GM23338 (cell line): Measurements from ENCODE around the gene WRAP53. TPM values are rescaled to one million over a fixed set of nuclear protein-coding genes. Genes with fewer than 3 reads are reported as not detected.

Experiments
- ATAC-seq: fragments of 200-7000 bp; cut with Tn5 transposase; 3 replicates; pipeline ENCODE4 v1.9.1; 2020
- DNase-seq: peaks from one replicate; pipeline ENCODE4 v3.0.0-alpha.2; 2015; ENCODE audit warnings: low spot score
- H2AFZ ChIP-seq: fragments of 200-600 bp; sonication (generic); 2 replicates; pipeline ENCODE4 v1.8.0; 2016; ENCODE audit warnings: antibody characterized with exemption, mild to moderate bottlenecking, moderate library complexity
- H3F3A ChIP-seq: fragments of 200-600 bp; sonication (generic); replicated peaks from 2 replicates; pipeline ENCODE4 v1.8.0; 2017; ENCODE audit warnings: antibody characterized with exemption, mixed run types, low read depth
- H3K27ac ChIP-seq: fragments of 200-600 bp; sonication (generic); 2 replicates; pipeline ENCODE4 v1.6.1; 2016; ENCODE audit warnings: low read depth
- H3K27me3 ChIP-seq: fragments of 200-600 bp; sonication (generic); 2 replicates; pipeline ENCODE4 v1.8.0; 2016; ENCODE audit warnings: mild to moderate bottlenecking, mixed run types, moderate library complexity; ENCODE audit not compliant: insufficient read depth
- H3K36me3 ChIP-seq: fragments of 200-600 bp; sonication (generic); 2 replicates; pipeline ENCODE4 v1.8.0; 2016; ENCODE audit warnings: mild to moderate bottlenecking; ENCODE audit not compliant: insufficient read depth
- H3K4me1 ChIP-seq: fragments of 200-600 bp; sonication (generic); 2 replicates; pipeline ENCODE4 v1.8.0; 2016; ENCODE audit warnings: mild to moderate bottlenecking, moderate library complexity; ENCODE audit not compliant: insufficient read depth
- H3K4me2 ChIP-seq: fragments of 200-600 bp; sonication (generic); 2 replicates; pipeline ENCODE4 v1.7.1; 2017; ENCODE audit warnings: mixed run types
- H3K4me3 ChIP-seq: fragments of 200-600 bp; sonication (generic); 2 replicates; pipeline ENCODE4 v1.6.1; 2016; ENCODE audit warnings: mixed run types
- H3K79me2 ChIP-seq: fragments of 200-600 bp; sonication (generic); replicated peaks from 2 replicates; pipeline ENCODE4 v1.8.0; 2017; ENCODE audit warnings: mild to moderate bottlenecking; ENCODE audit not compliant: insufficient read depth
- H3K9me2 ChIP-seq: fragments of 200-600 bp; sonication (generic); 2 replicates; pipeline ENCODE4 v1.8.0; 2017; ENCODE audit not compliant: insufficient read depth
- H4K20me1 ChIP-seq: fragments of 200-600 bp; sonication (generic); replicated peaks from 2 replicates; pipeline ENCODE4 v1.8.0; 2017; ENCODE audit warnings: mild to moderate bottlenecking; ENCODE audit not compliant: insufficient read depth
- H3K27ac Mint-ChIP-seq: 2 replicates; pipeline ENCODE4 v1.8.0; 2020; ENCODE audit warnings: inconsistent platforms, mild to moderate bottlenecking, moderate library complexity, mixed read lengths
- H3K27me3 Mint-ChIP-seq: 3 replicates; pipeline ENCODE4 v1.8.0; 2022; ENCODE audit warnings: low read depth, mild to moderate bottlenecking, moderate library complexity, mixed read lengths, inconsistent platforms; ENCODE audit not compliant: insufficient read depth, poor library complexity
- H3K36me3 Mint-ChIP-seq: 3 replicates; pipeline ENCODE4 v1.8.0; 2021; ENCODE audit warnings: low read depth, mild to moderate bottlenecking, inconsistent platforms, moderate library complexity, mixed read lengths
- H3K4me1 Mint-ChIP-seq: 3 replicates; pipeline ENCODE4 v1.8.0; 2020; ENCODE audit warnings: mild to moderate bottlenecking, inconsistent platforms, mixed read lengths
- H3K4me3 Mint-ChIP-seq: 3 replicates; pipeline ENCODE4 v1.8.0; 2021; ENCODE audit warnings: moderate library complexity, mild to moderate bottlenecking, inconsistent platforms, mixed read lengths
- H3K9me3 Mint-ChIP-seq: 3 replicates; pipeline ENCODE4 v1.8.0; 2020; ENCODE audit warnings: moderate library complexity, mild to moderate bottlenecking, inconsistent platforms, mixed read lengths
- CREB1 ChIP-seq: fragments of 250-450 bp; sonication (Bioruptor Pico); IDR thresholded peaks from 2 replicates; pipeline ENCODE4 v1.5.0; 2020; ENCODE audit warnings: low read depth, mild to moderate bottlenecking, moderate library complexity
- CTCF ChIP-seq, 2 experiments: fragments of 200-600 bp in 1 of 2; sonication (generic) in 1 of 2; conservative IDR thresholded peaks; 2 replicates each; pipeline versions ENCODE4 v1.5.1 to v1.6.1; 2016 to 2017; ENCODE audit warnings: antibody characterized with exemption in 2 of 2, low read depth in 2 of 2, mild to moderate bottlenecking in 2 of 2, moderate library complexity in 1 of 2
- EZH2 ChIP-seq: fragments of 200-600 bp; sonication (generic); IDR thresholded peaks from one replicate; pipeline ENCODE4 v1.8.0; 2017; ENCODE audit warnings: antibody characterized with exemption, mild to moderate bottlenecking, low read depth; ENCODE audit not compliant: unreplicated experiment
- EZH2phosphoT487 ChIP-seq: fragments of 200-600 bp; sonication (generic); IDR thresholded peaks from one replicate; pipeline ENCODE4 v1.8.1; 2018; ENCODE audit warnings: antibody characterized with exemption; ENCODE audit not compliant: unreplicated experiment
- POLR2AphosphoS5 ChIP-seq: IDR thresholded peaks from 2 replicates; pipeline ENCODE4 v1.6.1; 2016; ENCODE audit warnings: antibody characterized with exemption, low read depth
- STAT1 ChIP-seq: IDR thresholded peaks from one replicate; pipeline ENCODE4 v1.6.1; 2016; ENCODE audit warnings: antibody characterized with exemption; ENCODE audit not compliant: unreplicated experiment
- ZNF114 ChIP-seq: fragments of 250-450 bp; sonication (Bioruptor Pico); IDR thresholded peaks from 2 replicates; pipeline ENCODE4 v1.5.0; 2020; ENCODE audit warnings: mild to moderate bottlenecking, moderate library complexity
- ZNF331 ChIP-seq: fragments of 250-450 bp; sonication (Bioruptor Pico); IDR thresholded peaks from 2 replicates; pipeline ENCODE4 v1.5.0; 2020; ENCODE audit warnings: low read depth, mild to moderate bottlenecking, moderate library complexity
- ZNF462 ChIP-seq: fragments of 250-450 bp; sonication (Bioruptor Pico); IDR thresholded peaks from 2 replicates; pipeline ENCODE4 v1.5.0; 2020; ENCODE audit warnings: mild to moderate bottlenecking, moderate library complexity
- polyA plus RNA-seq: library from polyadenylated mRNA; unstranded; fragments of >200 nt; fragmentation: Nextera tagmentation; extraction: Ambion mirVana; gene quantifications from 2 replicates; pipeline ENCODE4 v1.2.1, GENCODE V29; 2016
- total RNA-seq: library from RNA; depleted of rRNA; stranded (reverse); fragments of >200 nt; shearing (Covaris generic); gene quantifications from 2 replicates; pipeline ENCODE4 v1.2.3, GENCODE V29; 2014
- TF ChIP-seq, protein P1 (sequence below): IDR thresholded peaks from one replicate; pipeline ENCODE4 v1.6.1; 2018; ENCODE audit warnings: antibody characterized with exemption; ENCODE audit not compliant: unreplicated experiment
- TF ChIP-seq, protein P2 (sequence below): IDR thresholded peaks from 2 replicates; pipeline ENCODE4 v1.6.1; 2016; ENCODE audit warnings: antibody characterized with exemption

Gene WRAP53
- total and polyA plus RNA-seq, 2 experiments from 2014 or later: 28.1 to 33.3 TPM

GRCh38 chr17:7739746-7740145, 51.5 kb downstream of the WRAP53 start:
- Histone ChIP-seq H3K79me2 (no peaks in the 10 kb centered on the region), H3K9me2 (no peaks in the 10 kb centered on the region), H3K27me3 (no peaks in the 10 kb centered on the region), H3K4me3 (no peak overlapping the region), H2AFZ (no peak overlapping the region), H3F3A (no peaks in the 10 kb centered on the region), H3K4me2 (no peak overlapping the region), H3K27ac (no peak overlapping the region), H3K4me1 (no peaks in the 10 kb centered on the region), H4K20me1 (no peaks in the 10 kb centered on the region), H3K36me3 (no peaks in the 10 kb centered on the region)
- Mint-ChIP-seq H3K36me3 (no peaks in the 10 kb centered on the region), H3K27ac (no peak overlapping the region), H3K4me1 (no peaks in the 10 kb centered on the region), H3K4me3 (no peak overlapping the region; the same call in 2 of the 3 replicates), H3K27me3 (peaks cover 12% of the 10 kb centered on the region), H3K9me3 (no peaks in the 10 kb centered on the region)
- TF ChIP-seq ZNF331 (CRISPR knock-in tag) (no peak), POLR2AphosphoS5 (no peak), EZH2 (no peak), CTCF (conservative IDR thresholded peaks at IDR 0.05; ENCODE audit: low read depth in 2 of 2) (no peak), STAT1 (no peak), CREB1 (CRISPR knock-in tag) (no peak), EZH2phosphoT487 (no peak), ZNF114 (CRISPR knock-in tag) (no peak), ZNF462 (CRISPR knock-in tag) (no peak)
- TF ChIP-seq, protein P1, sequence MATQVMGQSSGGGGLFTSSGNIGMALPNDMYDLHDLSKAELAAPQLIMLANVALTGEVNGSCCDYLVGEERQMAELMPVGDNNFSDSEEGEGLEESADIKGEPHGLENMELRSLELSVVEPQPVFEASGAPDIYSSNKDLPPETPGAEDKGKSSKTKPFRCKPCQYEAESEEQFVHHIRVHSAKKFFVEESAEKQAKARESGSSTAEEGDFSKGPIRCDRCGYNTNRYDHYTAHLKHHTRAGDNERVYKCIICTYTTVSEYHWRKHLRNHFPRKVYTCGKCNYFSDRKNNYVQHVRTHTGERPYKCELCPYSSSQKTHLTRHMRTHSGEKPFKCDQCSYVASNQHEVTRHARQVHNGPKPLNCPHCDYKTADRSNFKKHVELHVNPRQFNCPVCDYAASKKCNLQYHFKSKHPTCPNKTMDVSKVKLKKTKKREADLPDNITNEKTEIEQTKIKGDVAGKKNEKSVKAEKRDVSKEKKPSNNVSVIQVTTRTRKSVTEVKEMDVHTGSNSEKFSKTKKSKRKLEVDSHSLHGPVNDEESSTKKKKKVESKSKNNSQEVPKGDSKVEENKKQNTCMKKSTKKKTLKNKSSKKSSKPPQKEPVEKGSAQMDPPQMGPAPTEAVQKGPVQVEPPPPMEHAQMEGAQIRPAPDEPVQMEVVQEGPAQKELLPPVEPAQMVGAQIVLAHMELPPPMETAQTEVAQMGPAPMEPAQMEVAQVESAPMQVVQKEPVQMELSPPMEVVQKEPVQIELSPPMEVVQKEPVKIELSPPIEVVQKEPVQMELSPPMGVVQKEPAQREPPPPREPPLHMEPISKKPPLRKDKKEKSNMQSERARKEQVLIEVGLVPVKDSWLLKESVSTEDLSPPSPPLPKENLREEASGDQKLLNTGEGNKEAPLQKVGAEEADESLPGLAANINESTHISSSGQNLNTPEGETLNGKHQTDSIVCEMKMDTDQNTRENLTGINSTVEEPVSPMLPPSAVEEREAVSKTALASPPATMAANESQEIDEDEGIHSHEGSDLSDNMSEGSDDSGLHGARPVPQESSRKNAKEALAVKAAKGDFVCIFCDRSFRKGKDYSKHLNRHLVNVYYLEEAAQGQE: no peak
- TF ChIP-seq, protein P2, sequence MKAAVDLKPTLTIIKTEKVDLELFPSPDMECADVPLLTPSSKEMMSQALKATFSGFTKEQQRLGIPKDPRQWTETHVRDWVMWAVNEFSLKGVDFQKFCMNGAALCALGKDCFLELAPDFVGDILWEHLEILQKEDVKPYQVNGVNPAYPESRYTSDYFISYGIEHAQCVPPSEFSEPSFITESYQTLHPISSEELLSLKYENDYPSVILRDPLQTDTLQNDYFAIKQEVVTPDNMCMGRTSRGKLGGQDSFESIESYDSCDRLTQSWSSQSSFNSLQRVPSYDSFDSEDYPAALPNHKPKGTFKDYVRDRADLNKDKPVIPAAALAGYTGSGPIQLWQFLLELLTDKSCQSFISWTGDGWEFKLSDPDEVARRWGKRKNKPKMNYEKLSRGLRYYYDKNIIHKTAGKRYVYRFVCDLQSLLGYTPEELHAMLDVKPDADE: no peak
- no peak for DNase-seq
- no peak for ATAC-seq
